IPS-20b (cell line): ENCODE measurements around the gene PLEKHG2.
A peak's percentile ranks its signal among the peaks of the same experiment; 100 is the strongest.

Experiments used
- H3K27ac ChIP-seq: one replicate; pipeline ENCODE4 v1.5.1; 2013; ENCODE audit warnings: low read length
- H3K27me3 ChIP-seq: 2 replicates; pipeline ENCODE4 v1.6.1; 2013; ENCODE audit warnings: mild to moderate bottlenecking, low read length, inconsistent platforms; ENCODE audit not compliant: insufficient read depth
- H3K36me3 ChIP-seq: 2 replicates; pipeline ENCODE4 v1.6.1; 2013; ENCODE audit warnings: low read depth, mild to moderate bottlenecking, inconsistent platforms, low read length, moderate library complexity; ENCODE audit not compliant: insufficient read depth
- H3K4me1 ChIP-seq: 2 replicates; pipeline ENCODE4 v1.6.1; 2013; ENCODE audit warnings: mild to moderate bottlenecking, control low read depth, inconsistent platforms, low read length, moderate library complexity; ENCODE audit not compliant: insufficient read depth
- H3K4me3 ChIP-seq: 2 replicates; pipeline ENCODE4 v1.5.1; 2013; ENCODE audit warnings: mild to moderate bottlenecking, low read length, inconsistent platforms
- H3K9ac ChIP-seq: 2 replicates; pipeline ENCODE4 v1.6.1; 2013; ENCODE audit warnings: low read depth, mild to moderate bottlenecking, inconsistent platforms, low read length, moderate library complexity
- H3K9me3 ChIP-seq: 2 replicates; pipeline ENCODE4 v1.6.1; 2013; ENCODE audit warnings: mild to moderate bottlenecking, low read depth, low read length, inconsistent platforms; ENCODE audit not compliant: insufficient read depth

The PLEKHG2 gene

DNA sequence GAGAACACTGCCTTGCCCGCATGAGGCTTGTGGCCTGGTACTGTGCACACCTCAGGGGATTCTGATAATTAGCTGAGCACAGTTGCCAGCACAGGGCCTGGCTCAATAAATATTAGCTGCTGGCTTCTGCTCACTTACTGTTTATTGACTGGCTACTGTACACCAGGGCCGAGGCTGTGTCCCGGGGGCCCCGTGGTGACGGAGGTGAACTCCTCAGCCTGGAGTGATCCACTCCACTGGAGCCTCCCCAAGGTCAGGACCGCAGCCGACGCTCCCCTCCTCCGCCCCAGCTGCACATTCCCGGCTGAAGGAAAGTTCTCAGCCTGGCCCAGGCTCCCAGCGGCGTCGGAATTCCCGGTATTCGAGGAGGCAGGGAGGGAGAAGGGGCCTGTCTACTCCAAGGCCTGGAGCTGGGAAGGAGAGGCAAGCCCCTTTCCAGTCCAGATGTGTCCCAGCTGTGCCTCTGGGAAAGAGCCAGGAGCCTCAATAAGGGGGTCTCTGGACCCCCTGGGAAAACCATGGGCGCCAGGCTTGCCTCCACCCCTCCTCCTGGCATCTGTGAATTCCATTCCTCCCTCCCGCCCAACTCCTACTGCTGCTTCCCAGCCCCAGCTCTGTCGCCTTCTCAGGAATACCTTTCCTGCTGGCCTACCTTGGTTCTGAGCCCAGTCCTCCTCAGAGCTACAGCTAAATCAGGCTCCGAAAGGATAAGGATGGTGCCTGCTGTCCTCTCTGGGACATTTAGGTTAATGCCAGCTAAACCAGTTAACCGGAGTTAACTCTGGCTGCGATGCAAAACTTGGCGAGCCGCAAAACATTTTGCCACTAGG is 16.0 kb downstream of the PLEKHG2 start:
- H3K27ac ChIP-seq, result peak overlapping the region; percentile 50
- H3K9ac ChIP-seq, result peak overlapping the region; percentile 71
- H3K4me3 ChIP-seq, result peak overlapping the region; percentile 36; the same call in 1 of the 2 replicates

DNA sequence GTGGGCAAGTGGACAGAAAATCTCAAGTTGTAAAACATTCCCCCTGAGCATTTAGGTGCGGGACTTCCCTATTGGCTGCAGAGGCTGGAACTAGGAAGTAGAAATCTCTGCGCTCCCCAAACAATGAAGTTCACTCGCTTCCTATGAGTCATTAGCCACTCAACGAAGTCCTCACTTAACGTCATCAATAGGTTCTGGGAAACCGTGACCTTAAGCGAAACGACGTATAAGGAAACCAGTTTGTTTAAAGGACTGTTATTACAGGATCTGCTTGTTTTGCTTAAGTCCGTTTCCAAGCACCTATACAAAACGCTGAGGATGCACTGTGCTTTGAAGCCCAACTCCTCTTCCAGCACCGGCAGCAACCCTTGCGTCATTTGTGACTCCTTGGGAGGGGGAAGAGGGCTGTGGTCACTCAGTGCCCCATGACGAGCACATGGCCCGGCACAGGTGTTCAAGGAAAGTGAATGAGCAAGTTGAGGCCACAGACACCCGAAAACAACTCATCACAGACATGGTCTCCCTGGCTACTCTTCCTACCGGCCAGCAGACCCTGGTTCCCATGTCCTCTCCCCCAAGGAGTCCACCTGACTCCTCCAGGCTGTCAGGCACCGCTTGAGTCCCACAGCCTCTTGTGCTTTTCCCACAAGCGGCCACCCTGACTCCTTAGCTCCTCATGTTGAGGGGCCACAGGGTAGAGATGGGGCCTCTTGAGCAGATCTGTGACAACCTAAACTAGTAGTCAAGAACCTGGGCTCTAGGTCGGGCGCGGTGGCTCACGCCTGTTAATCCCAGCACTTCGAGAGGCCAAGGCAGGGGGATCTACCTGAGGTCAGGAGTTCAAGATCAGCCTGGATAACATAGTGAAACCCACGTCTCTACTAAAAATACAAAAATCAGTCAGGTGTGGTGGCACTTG is 18.5 kb downstream of the PLEKHG2 start:
- Histone ChIP-seq H3K27ac (peak overlapping the region; percentile 51), H3K36me3 (peaks cover 42% of the 10 kb centered on the region), H3K9ac (0 out of 2 replicates have a peak overlapping the region, but pooled peaks have one; percentile 10), H3K4me3 (no peak overlapping the region), H3K27me3 (no peaks in the 10 kb centered on the region), H3K4me1 (peaks cover 20% of the 10 kb centered on the region), H3K9me3 (no peaks in the 10 kb centered on the region)

More for the DNA sequence above, 16.0 kb downstream of the PLEKHG2 start:
- Histone ChIP-seq H3K27me3 (no peaks in the 10 kb centered on the region), H3K36me3 (peaks cover 45% of the 10 kb centered on the region), H3K9me3 (no peaks in the 10 kb centered on the region), H3K4me1 (peaks cover 15% of the 10 kb centered on the region)

DNA sequence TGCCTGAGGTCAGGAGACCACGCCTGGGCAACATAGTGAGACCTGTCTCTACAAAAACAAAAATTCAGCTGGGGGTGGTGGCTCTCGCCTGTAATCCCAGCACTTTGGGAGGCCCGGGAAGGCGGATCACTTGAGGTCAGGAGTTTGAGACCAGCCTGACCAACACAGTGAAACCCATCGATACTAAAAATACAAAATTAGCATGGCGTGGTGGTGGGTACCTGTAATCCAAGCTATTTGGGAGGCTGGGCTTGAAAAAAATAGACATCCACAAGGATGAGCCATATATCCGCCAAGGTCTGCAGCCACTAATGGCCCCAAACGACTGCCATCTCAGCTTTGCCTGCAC is 20.2 kb downstream of the PLEKHG2 start:
- Histone ChIP-seq H3K9ac (no peak overlapping the region), H3K36me3 (peaks cover 39% of the 10 kb centered on the region), H3K27me3 (no peaks in the 10 kb centered on the region), H3K27ac (no peak overlapping the region), H3K9me3 (no peaks in the 10 kb centered on the region), H3K4me3 (no peak overlapping the region), H3K4me1 (peaks cover 21% of the 10 kb centered on the region)

DNA sequence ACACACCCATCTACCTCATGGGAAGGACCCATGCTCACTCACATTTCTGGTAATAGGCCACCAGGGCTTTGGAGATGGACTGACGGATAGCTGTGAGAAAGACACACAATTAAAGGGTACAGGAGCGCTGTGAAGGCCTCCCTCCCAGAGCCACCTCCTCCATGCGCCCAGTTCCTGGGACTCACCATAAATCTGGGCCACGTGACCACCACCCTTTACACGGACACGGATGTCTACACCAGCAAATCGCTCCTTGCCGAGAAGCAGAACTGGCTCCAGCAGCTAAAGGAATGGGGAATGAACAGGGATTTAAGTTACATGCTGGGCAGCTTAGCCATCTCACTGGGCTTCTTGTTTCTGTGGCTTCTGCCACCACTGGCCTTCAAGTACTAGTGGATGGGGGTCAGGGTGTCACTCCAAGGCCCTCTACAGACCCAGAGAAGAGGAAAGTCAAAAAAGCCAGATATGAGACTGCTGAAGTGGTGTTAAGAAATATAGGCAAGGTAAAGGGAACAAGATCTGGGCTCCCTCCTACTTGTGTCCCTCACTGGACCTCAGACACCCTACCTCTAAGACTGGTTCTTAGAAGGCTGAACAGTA is 21.1 kb downstream of the PLEKHG2 start:
- peaks cover 39% of the 10 kb centered on the region for H3K36me3 ChIP-seq
- no peak overlapping the region for H3K27ac ChIP-seq
- H3K27me3 ChIP-seq, result no peaks in the 10 kb centered on the region
- no peaks in the 10 kb centered on the region for H3K9me3 ChIP-seq
- peak overlapping the region; percentile 100; the same call in 1 of the 2 replicates for H3K9ac ChIP-seq
- H3K4me3 ChIP-seq, result peak overlapping the region; percentile 99; the same call in 1 of the 2 replicates
- H3K4me1 ChIP-seq, result peaks cover 16% of the 10 kb centered on the region

DNA sequence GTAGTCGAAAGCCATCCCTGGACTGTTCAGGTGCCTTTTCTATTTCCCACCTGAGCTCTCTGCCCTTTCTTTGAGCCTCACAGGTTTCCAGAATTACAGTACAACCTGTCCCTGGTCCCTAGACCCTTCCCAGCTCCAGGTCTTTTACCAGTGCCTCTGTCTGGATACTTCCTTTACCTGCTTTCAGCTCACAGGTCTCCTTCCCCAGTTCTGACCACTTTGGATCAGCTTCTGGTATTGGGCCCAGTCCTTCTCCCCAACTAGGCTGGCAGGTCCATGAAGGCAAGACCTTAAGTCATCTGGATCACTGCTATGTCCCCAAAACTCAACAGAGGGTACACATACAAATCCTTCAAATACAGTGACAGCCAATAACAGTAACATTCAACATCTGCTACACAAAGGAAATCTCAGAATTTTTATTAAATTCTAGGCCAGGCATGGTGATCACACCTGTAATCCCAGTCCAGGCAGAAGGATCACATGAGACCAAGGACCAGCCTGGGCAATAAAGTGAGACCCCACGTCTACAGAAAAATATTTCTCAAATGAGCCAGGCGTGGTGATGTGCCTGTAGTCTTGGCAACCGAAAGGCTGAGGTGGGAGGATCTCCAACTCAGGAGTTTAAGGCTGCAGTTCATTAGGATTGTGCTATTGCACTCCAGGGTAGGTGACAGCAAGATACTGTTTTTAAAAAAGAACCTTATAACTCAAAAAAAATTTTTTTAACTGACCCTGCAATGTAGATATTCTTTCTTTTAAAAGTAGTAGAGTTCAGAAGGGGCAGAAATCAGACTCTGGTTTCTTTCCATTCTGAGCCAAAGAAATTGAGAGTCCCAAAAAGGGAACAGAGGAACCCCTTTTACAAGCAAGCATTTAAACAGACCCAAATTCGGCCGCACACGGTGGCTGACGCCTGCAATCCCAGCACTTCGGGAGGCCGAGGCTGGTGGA is 21.9 kb downstream of the PLEKHG2 start:
- peaks cover 10% of the 10 kb centered on the region; the same call in 1 of the 2 replicates for H3K4me1 ChIP-seq
- H3K9me3 ChIP-seq, result no peaks in the 10 kb centered on the region
- no peak overlapping the region for H3K27ac ChIP-seq
- peak overlapping the region; percentile 100 for H3K9ac ChIP-seq
- H3K36me3 ChIP-seq, result peaks cover 39% of the 10 kb centered on the region
- H3K27me3 ChIP-seq, result no peaks in the 10 kb centered on the region
- peak overlapping the region; percentile 99 for H3K4me3 ChIP-seq

DNA sequence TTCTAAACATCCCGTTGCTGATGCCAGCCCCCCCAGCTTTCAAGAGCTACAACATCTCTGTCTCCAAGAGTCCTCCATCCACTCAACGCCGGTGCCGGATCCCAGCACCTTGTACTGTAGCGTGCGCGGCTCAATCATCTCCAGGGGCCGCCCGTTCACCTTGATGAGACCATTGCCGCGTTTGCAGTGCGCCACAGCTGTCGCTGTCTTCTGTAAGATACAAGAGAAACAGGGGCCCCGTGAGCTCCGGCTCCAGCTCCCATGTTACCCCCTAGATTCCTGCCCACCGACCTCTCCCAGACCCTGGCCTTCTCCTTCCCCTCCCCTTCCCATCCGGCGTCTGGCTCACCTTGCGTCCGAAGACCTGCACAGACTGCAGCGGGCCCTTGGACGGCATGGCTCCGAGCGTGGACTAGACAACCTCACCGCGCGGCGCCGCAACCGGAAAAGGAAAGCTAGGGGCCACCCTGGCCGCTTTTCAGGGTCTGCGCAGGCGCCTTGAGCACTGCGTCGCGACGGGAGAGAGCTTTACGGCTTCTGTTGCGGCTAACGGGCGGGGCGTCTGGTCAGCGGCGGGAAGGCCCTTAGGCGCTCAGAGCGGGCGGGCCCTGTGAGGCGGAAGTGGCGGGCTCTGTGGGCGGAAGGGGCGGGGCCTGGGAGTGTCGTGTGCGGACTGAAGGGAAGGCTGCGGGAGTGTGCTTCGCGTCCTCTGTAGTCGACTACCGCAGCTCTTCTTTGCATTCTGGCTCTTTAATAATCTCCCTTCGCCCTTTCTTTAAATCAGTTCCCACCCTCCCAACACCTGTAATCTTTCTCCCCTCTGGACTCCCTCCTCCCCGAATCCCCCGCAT is 23.3 kb downstream of the PLEKHG2 start, which contains the start of gene RPS16:
TSS of gene RPS16 (minus strand) at position 451 of the 851 bp plus-strand sequence. CDS start at position 397, 54 bp downstream.
- H3K4me3 ChIP-seq, result peak within 1 kb of the TSS; percentile 99
- no peaks in the 10 kb centered on the region for H3K9me3 ChIP-seq
- peak within 1 kb of the TSS; percentile 100 for H3K9ac ChIP-seq
- peaks cover 39% of the 10 kb centered on the region for H3K36me3 ChIP-seq
- H3K4me1 ChIP-seq, result peaks cover 10% of the 10 kb centered on the region; the same call in 1 of the 2 replicates
- H3K27me3 ChIP-seq, result no peaks in the 10 kb centered on the region
- peak within 1 kb of the TSS; percentile 92 for H3K27ac ChIP-seq

DNA sequence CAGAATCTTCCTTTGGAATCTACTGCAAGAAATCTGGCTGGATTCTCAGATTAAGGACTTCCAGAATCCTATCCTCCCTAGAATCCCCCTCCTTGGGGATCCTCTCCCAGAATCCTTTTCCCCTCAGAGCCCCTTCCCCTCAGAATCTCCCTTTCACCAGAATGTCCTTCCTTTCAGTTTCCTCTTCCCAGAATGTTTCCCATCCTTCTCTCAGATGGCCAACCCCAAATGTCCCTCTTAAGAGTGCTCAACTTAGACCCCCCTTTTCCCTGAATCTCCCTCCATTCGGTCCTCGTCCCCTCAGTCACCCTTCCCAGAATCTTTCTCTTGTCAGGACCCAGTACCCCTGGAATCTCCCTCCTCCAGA is 23.9 kb downstream of the PLEKHG2 start:
- peak overlapping the region; percentile 86 for H3K27ac ChIP-seq
- peaks cover 37% of the 10 kb centered on the region for H3K36me3 ChIP-seq
- peak overlapping the region; percentile 99 for H3K4me3 ChIP-seq
- H3K9ac ChIP-seq, result peak overlapping the region; percentile 96
- peaks cover 10% of the 10 kb centered on the region; the same call in 1 of the 2 replicates for H3K4me1 ChIP-seq
- H3K9me3 ChIP-seq, result no peaks in the 10 kb centered on the region
- no peaks in the 10 kb centered on the region for H3K27me3 ChIP-seq

DNA sequence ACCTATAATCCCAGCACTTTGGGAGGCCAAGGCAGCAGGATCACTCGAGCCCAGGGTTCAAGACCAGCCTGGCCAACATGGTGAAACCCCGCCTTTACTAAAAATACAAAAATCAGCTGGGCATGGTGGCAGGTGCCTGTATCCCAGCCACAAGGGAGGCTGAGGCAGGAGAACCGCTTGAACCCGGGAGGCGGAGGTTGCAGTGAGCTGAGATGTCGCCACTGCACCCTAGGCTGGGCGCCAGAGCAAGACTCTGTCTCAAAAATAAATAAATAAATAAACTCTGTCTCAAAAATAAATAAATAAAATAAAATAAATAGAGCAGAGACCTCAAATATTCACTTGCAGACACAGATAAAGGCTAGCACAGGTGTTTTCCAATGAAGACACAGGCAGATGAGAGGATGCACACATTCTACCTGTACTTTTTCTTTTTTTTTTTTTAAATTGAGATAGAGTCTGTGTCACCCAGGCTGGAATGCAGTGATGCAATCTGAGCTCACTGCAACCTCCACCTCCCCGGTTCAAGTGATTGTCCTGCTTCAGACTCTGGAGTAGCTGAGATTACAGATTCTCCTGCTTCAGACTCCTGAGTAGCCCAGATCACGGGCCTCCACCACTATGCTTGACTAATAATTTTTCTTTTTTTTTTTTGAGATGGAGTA is 25.9 kb downstream of the PLEKHG2 start:
- peaks cover 10% of the 10 kb centered on the region; the same call in 1 of the 2 replicates for H3K4me1 ChIP-seq
- no peak overlapping the region for H3K9ac ChIP-seq
- no peak overlapping the region for H3K4me3 ChIP-seq
- H3K9me3 ChIP-seq, result no peaks in the 10 kb centered on the region
- peaks cover 22% of the 10 kb centered on the region for H3K36me3 ChIP-seq
- no peak overlapping the region for H3K27ac ChIP-seq
- no peaks in the 10 kb centered on the region for H3K27me3 ChIP-seq

DNA sequence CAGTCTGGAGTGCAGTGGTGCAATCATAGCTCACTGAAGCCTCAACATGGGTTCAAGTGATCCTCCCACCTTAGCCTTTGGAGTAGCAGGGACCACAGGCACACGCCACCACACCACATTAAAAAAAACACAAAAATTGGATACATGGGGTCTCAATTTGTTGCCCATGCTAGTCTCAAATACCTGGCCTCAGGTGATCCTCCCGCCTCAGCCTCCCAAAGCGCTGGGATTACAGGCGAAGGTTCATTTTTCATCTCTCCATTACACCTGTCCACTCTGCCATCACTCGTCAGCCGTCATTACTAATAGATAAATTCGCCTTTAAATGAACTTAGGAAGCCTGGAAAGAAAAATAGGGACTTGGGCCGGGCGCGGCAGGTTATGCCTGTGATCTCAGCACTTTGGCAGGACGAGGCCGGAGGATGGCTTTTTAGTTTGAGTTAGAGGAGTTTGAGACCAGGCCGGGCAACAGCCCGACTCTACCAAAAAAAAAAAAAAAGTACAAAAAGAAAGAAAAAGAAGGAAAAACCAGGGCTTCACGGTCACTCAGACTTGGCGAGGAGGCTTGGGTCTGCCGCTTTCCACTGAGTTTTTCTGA is 32.2 kb downstream of the PLEKHG2 start:
- Histone ChIP-seq H3K9ac (peak overlapping the region; percentile 94), H3K27ac (peak overlapping the region; percentile 5), H3K36me3 (peaks cover 23% of the 10 kb centered on the region), H3K27me3 (no peaks in the 10 kb centered on the region), H3K4me1 (0 out of 2 replicates have a peak, but pooled peaks cover 4% of the 10 kb centered on the region), H3K4me3 (peak overlapping the region; percentile 88), H3K9me3 (no peaks in the 10 kb centered on the region)
